ENCODE measurements around the gene PEX16.

The PEX16 gene

GRCh38 chr11:45897556-45897955 lies 20.1 kb downstream of the PEX16 start:
- DNase-seq, result no peak

- peak; percentile 79 for DNase-seq
Observed at GRCh38 chr11:45896422-45896984, 21.2 kb downstream of the PEX16 start.

GRCh38 chr11:45895553-45896259 lies 22.0 kb downstream of the PEX16 start:
- no peak for DNase-seq

GRCh38 chr11:45894555-45895247 lies 23.0 kb downstream of the PEX16 start:
- no peak for DNase-seq

- DNase-seq, result no peak
Observed at GRCh38 chr11:45892856-45893255, 24.8 kb downstream of the PEX16 start.

GRCh38 chr11:45890886-45891550 lies 26.7 kb downstream of the PEX16 start:
- no peak for DNase-seq

- DNase-seq, result no peak
Observed at GRCh38 chr11:45889966-45890365, 27.7 kb downstream of the PEX16 start.

- DNase-seq, result no peak
Observed at GRCh38 chr11:45889555-45889954, 28.1 kb downstream of the PEX16 start.

GRCh38 chr11:45887587-45887986 lies 30.1 kb downstream of the PEX16 start:
- DNase-seq, result no peak

- no peak for DNase-seq
Observed at GRCh38 chr11:45886816-45887520, 30.7 kb downstream of the PEX16 start.

- DNase-seq, result no peak
Observed at GRCh38 chr11:45885921-45886721, 31.6 kb downstream of the PEX16 start.

- peak; percentile 52 for DNase-seq
Observed at GRCh38 chr11:45885274-45885920, 32.3 kb downstream of the PEX16 start, which contains the start of gene MAPK8IP1. Gene MAPK8IP1 (plus strand): TSS chr11:45885651. CDS start chr11:45885821, 170 bp downstream.

GRCh38 chr11:45884596-45885185 lies 33.0 kb downstream of the PEX16 start:
- no peak for DNase-seq

GRCh38 chr11:45881708-45882368 lies 35.8 kb downstream of the PEX16 start:
- DNase-seq, result no peak

GRCh38 chr11:45880772-45881570 lies 36.7 kb downstream of the PEX16 start:
- no peak for DNase-seq

GRCh38 chr11:45879803-45880686 lies 37.6 kb downstream of the PEX16 start:
- no peak for DNase-seq

GRCh38 chr11:45877845-45878244 lies 39.8 kb downstream of the PEX16 start:
- DNase-seq, result no peak

- no peak for DNase-seq
Observed at GRCh38 chr11:45877221-45877620, 40.5 kb downstream of the PEX16 start.

- DNase-seq, result no peak
Observed at GRCh38 chr11:45876401-45876800, 41.3 kb downstream of the PEX16 start.

All from NCI-H2029 (cell line).